HepG2 (cell line): Measurements from ENCODE around the gene DOCK1. TPM values are rescaled to one million over a fixed set of nuclear protein-coding genes. Genes with fewer than 3 reads are reported as not detected.

Experiments
- ATF1 ChIP-seq: IDR thresholded peaks from 2 replicates; pipeline ENCODE4 v1.6.1; 2016; ENCODE audit warnings: mild to moderate bottlenecking, control low read depth
- FOXA1 ChIP-seq, 2 experiments: fragments of 450-650 bp in 1 of 2; sonication (generic) in 1 of 2; formaldehyde crosslinking in 1 of 2; IDR thresholded peaks; 2 replicates each; pipeline versions ENCODE4 v1.4.0 to v1.6.1; 2016 to 2020; ENCODE audit warnings: missing genetic modification reagents in 1 of 2
- FOXK1 ChIP-seq: sonication (generic); formaldehyde crosslinking; IDR thresholded peaks from 2 replicates; pipeline ENCODE4 v1.4.0; 2020; ENCODE audit warnings: low read depth, missing genetic modification reagents, borderline replicate concordance
- GATAD2A ChIP-seq: IDR thresholded peaks from 2 replicates; pipeline ENCODE4 v1.6.1; 2016
- KDM6A ChIP-seq: IDR thresholded peaks from 2 replicates; pipeline ENCODE4 v1.6.1; 2016; ENCODE audit warnings: low read depth
- NCOR1 ChIP-seq: fragments of 200-600 bp; sonication (generic); IDR thresholded peaks from 2 replicates; pipeline ENCODE4 v1.7.0; 2017; ENCODE audit warnings: antibody characterized with exemption, low read length, borderline replicate concordance
- NFYC ChIP-seq: IDR thresholded peaks from 2 replicates; pipeline ENCODE4 v1.6.1; 2016; ENCODE audit warnings: missing genetic modification reagents, missing compliant biosample characterization
- NONO ChIP-seq, 2 experiments: fragments of 450-650 bp in 1 of 2; sonication (generic) in 1 of 2; formaldehyde crosslinking in 1 of 2; IDR thresholded peaks in 1 of 2; conservative IDR thresholded peaks in 1 of 2; 2 replicates each; pipeline versions ENCODE4 v1.6.1 to v1.8.0; 2017 to 2022; ENCODE audit warnings: mild to moderate bottlenecking in 1 of 2, missing genetic modification reagents in 1 of 2, moderate library complexity in 1 of 2
- PHF20 ChIP-seq: sonication (generic); formaldehyde crosslinking; IDR thresholded peaks from 2 replicates; pipeline ENCODE4 v1.5.0; 2020; ENCODE audit warnings: mild to moderate bottlenecking, missing genetic modification reagents
- RARA ChIP-seq: IDR thresholded peaks from 2 replicates; pipeline ENCODE4 v1.6.1; 2016; ENCODE audit warnings: missing genetic modification reagents, missing compliant biosample characterization
- RXRB ChIP-seq: IDR thresholded peaks from 2 replicates; pipeline ENCODE4 v1.6.1; 2016; ENCODE audit warnings: borderline replicate concordance, missing genetic modification reagents, missing compliant biosample characterization
- SALL1 ChIP-seq: sonication (generic); formaldehyde crosslinking; IDR thresholded peaks from 2 replicates; pipeline ENCODE4 v1.8.0; 2022; ENCODE audit warnings: mild to moderate bottlenecking, missing genetic modification reagents
- SP1 ChIP-seq, 2 experiments: fragments of 450-650 bp in 1 of 2; sonication (generic) in 1 of 2; formaldehyde crosslinking in 1 of 2; IDR thresholded peaks; 2 replicates each; pipeline versions ENCODE4 v1.4.0 to v1.6.1; 2016 to 2020; ENCODE audit warnings: missing genetic modification reagents in 1 of 2
- STAG1 ChIP-seq: sonication (generic); formaldehyde crosslinking; IDR thresholded peaks from 2 replicates; pipeline ENCODE4 v1.4.0; 2020; ENCODE audit warnings: missing genetic modification reagents
- TAF1 ChIP-seq: sonication (generic); formaldehyde crosslinking; IDR thresholded peaks from 2 replicates; pipeline ENCODE4 v1.4.0; 2020; ENCODE audit warnings: missing genetic modification reagents
- TEAD3 ChIP-seq: optimal IDR thresholded peaks from 2 replicates; pipeline ENCODE3; 2016; ENCODE audit warnings: borderline replicate concordance
- WIZ ChIP-seq: sonication (generic); formaldehyde crosslinking; IDR thresholded peaks from 2 replicates; pipeline ENCODE4 v1.5.1; 2020; ENCODE audit warnings: mild to moderate bottlenecking, missing genetic modification reagents
- ZBTB21 ChIP-seq: sonication (generic); formaldehyde crosslinking; IDR thresholded peaks from 2 replicates; pipeline ENCODE4 v1.4.0; 2020; ENCODE audit warnings: missing genetic modification reagents
- ZMYM2 ChIP-seq: sonication (generic); formaldehyde crosslinking; IDR thresholded peaks from 2 replicates; pipeline ENCODE4 v1.8.0; 2022; ENCODE audit warnings: mild to moderate bottlenecking, missing genetic modification reagents
- ZNF224 ChIP-seq: sonication (generic); formaldehyde crosslinking; IDR thresholded peaks from 2 replicates; pipeline ENCODE4 v1.5.0; 2020; ENCODE audit warnings: mild to moderate bottlenecking, missing genetic modification reagents
- ZNF891 ChIP-seq: sonication (generic); formaldehyde crosslinking; IDR thresholded peaks from 2 replicates; pipeline ENCODE4 v1.5.0; 2020; ENCODE audit warnings: mild to moderate bottlenecking, missing genetic modification reagents
- ZSCAN29 ChIP-seq: sonication (generic); formaldehyde crosslinking; conservative IDR thresholded peaks from 2 replicates; pipeline ENCODE4 v1.4.0; 2020; ENCODE audit warnings: mild to moderate bottlenecking, missing genetic modification reagents
- polyA plus RNA-seq, 8 experiments: library from polyadenylated mRNA; depleted of rRNA in 3 of 8; stranded (reverse) in 7 of 8; unstranded in 1 of 8; fragments of >200 nt; fragmentation: Illumina TruSeq in 4 of 8; extraction: Trizol in 4 of 8; gene quantifications; 2 replicates each; pipeline versions ENCODE4 v1.2.1 to v1.2.3, GENCODE V29; 2011 to 2016; ENCODE audit warnings: low read depth in 4 of 8, missing spikeins in 1 of 8, mixed read lengths in 1 of 8; ENCODE audit not compliant: insufficient read depth in 1 of 8
- total RNA-seq, 5 experiments: library from RNA; depleted of rRNA; stranded (reverse); fragments of >200 nt; fragmentation: Illumina TruSeq; extraction: Trizol; gene quantifications; 2 replicates each; pipeline ENCODE4 v1.2.3, GENCODE V29; 2016; ENCODE audit warnings: low read depth in 1 of 5
- TF ChIP-seq, protein P1 (sequence below): sonication (generic); formaldehyde crosslinking; IDR thresholded peaks from 2 replicates; pipeline ENCODE4 v1.4.0; 2020; ENCODE audit warnings: mild to moderate bottlenecking, missing genetic modification reagents
- TF ChIP-seq, protein P2 (sequence below): sonication (generic); formaldehyde crosslinking; IDR thresholded peaks from 2 replicates; pipeline ENCODE4 v1.5.0; 2020; ENCODE audit warnings: missing genetic modification reagents
- TF ChIP-seq, protein P3 (sequence below): sonication (generic); formaldehyde crosslinking; IDR thresholded peaks from 2 replicates; pipeline ENCODE4 v1.4.0; 2020; ENCODE audit warnings: missing genetic modification reagents

DOCK1 gene
- total and polyA plus RNA-seq, 2 of the 13 experiments (the other 11 are each of a cell fraction or from before 2014, with no cell fraction given): 8.3 to 25.5 TPM

DNA sequence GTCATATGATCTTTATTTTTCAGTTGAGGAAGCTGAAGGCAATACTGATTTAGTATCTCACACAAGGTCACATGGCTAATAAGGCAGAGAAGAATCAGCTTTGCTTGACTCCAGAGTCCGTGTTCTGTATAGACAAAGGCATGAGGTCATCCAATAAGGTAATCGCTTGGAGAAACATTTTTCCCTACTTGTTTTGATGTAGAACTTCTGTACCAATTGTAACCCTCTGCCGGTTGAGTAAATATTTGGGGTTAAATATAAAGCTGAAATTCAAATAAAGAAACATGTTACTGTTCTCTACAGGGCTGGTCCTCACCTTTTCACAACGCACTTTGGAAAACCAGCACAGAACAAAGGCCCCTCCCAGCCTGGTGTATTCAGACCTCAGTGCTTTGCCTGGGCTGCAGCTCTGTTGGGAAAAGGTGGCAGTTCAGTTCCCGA, 374.1 kb downstream of the DOCK1 start (continued):
- TF ChIP-seq TEAD3 (CRISPR knock-in tag): peak; percentile 36
- TF ChIP-seq, protein P1, sequence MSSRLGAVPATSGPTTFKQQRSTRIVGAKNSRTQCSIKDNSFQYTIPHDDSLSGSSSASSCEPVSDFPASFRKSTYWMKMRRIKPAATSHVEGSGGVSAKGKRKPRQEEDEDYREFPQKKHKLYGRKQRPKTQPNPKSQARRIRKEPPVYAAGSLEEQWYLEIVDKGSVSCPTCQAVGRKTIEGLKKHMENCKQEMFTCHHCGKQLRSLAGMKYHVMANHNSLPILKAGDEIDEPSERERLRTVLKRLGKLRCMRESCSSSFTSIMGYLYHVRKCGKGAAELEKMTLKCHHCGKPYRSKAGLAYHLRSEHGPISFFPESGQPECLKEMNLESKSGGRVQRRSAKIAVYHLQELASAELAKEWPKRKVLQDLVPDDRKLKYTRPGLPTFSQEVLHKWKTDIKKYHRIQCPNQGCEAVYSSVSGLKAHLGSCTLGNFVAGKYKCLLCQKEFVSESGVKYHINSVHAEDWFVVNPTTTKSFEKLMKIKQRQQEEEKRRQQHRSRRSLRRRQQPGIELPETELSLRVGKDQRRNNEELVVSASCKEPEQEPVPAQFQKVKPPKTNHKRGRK (CRISPR knock-in tag): no peak
- TF ChIP-seq PHF20: no peak
- peak; percentile 72; the same call in 1 of the 2 replicates for TF ChIP-seq RXRB
- TF ChIP-seq RARA (CRISPR knock-in tag): peak; percentile 69; the same call in 1 of the 2 replicates
- peak; percentile 4; the same call in 1 of the 2 replicates for TF ChIP-seq STAG1
- TF ChIP-seq NONO (IDR thresholded peaks at IDR 0.05): no peak
- no peak; the same call in 1 of the 2 replicates for TF ChIP-seq NONO (CRISPR knock-in tag; conservative IDR thresholded peaks at IDR 0.05)
- no peak for TF ChIP-seq WIZ (CRISPR knock-in tag)
- TF ChIP-seq GATAD2A (CRISPR knock-in tag): peak; percentile 83
- TF ChIP-seq SP1 (IDR thresholded peaks at IDR 0.05): no peak
- 0 out of 2 replicates have a peak, but pooled peaks have one; percentile 11 for TF ChIP-seq SP1 (CRISPR knock-in tag; IDR thresholded peaks at IDR 0.05)
- TF ChIP-seq ZBTB21 (CRISPR knock-in tag): peak; percentile 76
- TF ChIP-seq FOXA1 (IDR thresholded peaks at IDR 0.05): no peak
- TF ChIP-seq FOXA1 (CRISPR knock-in tag; IDR thresholded peaks at IDR 0.05): peak; percentile 66
- 0 out of 2 replicates have a peak, but pooled peaks have one; percentile 55 for TF ChIP-seq NCOR1
- TF ChIP-seq FOXK1: peak; percentile 69; the same call in 1 of the 2 replicates
- peak; percentile 60; the same call in 1 of the 2 replicates for TF ChIP-seq KDM6A (CRISPR knock-in tag)
- TF ChIP-seq ZNF891 (CRISPR knock-in tag): no peak
- TF ChIP-seq NFYC (CRISPR knock-in tag): 0 out of 2 replicates have a peak, but pooled peaks have one; percentile 24
- no peak for TF ChIP-seq TAF1 (CRISPR knock-in tag)
- TF ChIP-seq ZNF224 (CRISPR knock-in tag): no peak
- no peak for TF ChIP-seq ZMYM2
- TF ChIP-seq, protein P2, sequence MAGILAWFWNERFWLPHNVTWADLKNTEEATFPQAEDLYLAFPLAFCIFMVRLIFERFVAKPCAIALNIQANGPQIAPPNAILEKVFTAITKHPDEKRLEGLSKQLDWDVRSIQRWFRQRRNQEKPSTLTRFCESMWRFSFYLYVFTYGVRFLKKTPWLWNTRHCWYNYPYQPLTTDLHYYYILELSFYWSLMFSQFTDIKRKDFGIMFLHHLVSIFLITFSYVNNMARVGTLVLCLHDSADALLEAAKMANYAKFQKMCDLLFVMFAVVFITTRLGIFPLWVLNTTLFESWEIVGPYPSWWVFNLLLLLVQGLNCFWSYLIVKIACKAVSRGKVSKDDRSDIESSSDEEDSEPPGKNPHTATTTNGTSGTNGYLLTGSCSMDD (CRISPR knock-in tag): no peak
- 0 out of 2 replicates have a peak, but pooled peaks have one; percentile 72 for TF ChIP-seq ZSCAN29 (CRISPR knock-in tag)
- TF ChIP-seq, protein P3, sequence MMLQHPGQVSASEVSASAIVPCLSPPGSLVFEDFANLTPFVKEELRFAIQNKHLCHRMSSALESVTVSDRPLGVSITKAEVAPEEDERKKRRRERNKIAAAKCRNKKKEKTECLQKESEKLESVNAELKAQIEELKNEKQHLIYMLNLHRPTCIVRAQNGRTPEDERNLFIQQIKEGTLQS (CRISPR knock-in tag): peak; percentile 66; the same call in 1 of the 2 replicates
- peak; percentile 63; the same call in 1 of the 2 replicates for TF ChIP-seq SALL1 (CRISPR knock-in tag)
- TF ChIP-seq ATF1: peak; percentile 42; the same call in 1 of the 2 replicates
